Left ventricle myocardium inferior (tissue), 1 donor: ENCODE measurements around the gene PIK3C2G. TPM values are rescaled to one million over a fixed set of nuclear protein-coding genes. Genes with fewer than 3 reads are reported as not detected.

ENCODE experiments used
- DNase-seq: peaks from one replicate; pipeline ENCODE4 v3.0.0-alpha.2; 2020
- H3K27ac ChIP-seq: fragments of 200-600 bp; replicated peaks from 2 replicates; pipeline ENCODE4 v1.8.0; 2021
- H3K27me3 ChIP-seq: fragments of 200-600 bp; 2 replicates; pipeline ENCODE4 v1.8.0; 2021; ENCODE audit warnings: low read depth
- H3K36me3 ChIP-seq: fragments of 200-600 bp; 2 replicates; pipeline ENCODE4 v1.8.0; 2021
- H3K4me1 ChIP-seq: fragments of 200-600 bp; 2 replicates; pipeline ENCODE4 v1.8.0; 2021
- H3K4me3 ChIP-seq: fragments of 200-600 bp; 2 replicates; pipeline ENCODE4 v1.8.0; 2021; ENCODE audit warnings: mild to moderate bottlenecking, moderate library complexity
- H3K9me3 ChIP-seq: fragments of 200-600 bp; replicated peaks from 2 replicates; pipeline ENCODE4 v1.8.0; 2021
- intact Hi-C: fragments of 100-400 bp; cut with micrococcal nuclease; formaldehyde crosslinking; loops from one replicate; pipeline ENCODE4 v1.11.0; 2022
- long read RNA-seq: library from polyadenylated mRNA; unstranded; transcript quantifications from one replicate; pipeline ENCODE4 v2.0.0, GENCODE V29; 2021
- total RNA-seq: library from RNA; stranded (reverse); fragmentation: NEBNext Ultra II Directional; extraction: Animal tissue kit (Norgen Biotek cat#: 25700); gene quantifications from one replicate; pipeline ENCODE4 v1.2.1, GENCODE V29; 2021
- TF ChIP-seq, protein P1 (sequence below): fragments of 200-600 bp; IDR thresholded peaks from 2 replicates; pipeline ENCODE4 v1.8.0; 2021; ENCODE audit warnings: antibody characterized with exemption, mild to moderate bottlenecking, borderline replicate concordance
- donor health status: DM: no; HTN: yes; CAD: no; lungs with severe emphysema.

The PIK3C2G gene, protein sequence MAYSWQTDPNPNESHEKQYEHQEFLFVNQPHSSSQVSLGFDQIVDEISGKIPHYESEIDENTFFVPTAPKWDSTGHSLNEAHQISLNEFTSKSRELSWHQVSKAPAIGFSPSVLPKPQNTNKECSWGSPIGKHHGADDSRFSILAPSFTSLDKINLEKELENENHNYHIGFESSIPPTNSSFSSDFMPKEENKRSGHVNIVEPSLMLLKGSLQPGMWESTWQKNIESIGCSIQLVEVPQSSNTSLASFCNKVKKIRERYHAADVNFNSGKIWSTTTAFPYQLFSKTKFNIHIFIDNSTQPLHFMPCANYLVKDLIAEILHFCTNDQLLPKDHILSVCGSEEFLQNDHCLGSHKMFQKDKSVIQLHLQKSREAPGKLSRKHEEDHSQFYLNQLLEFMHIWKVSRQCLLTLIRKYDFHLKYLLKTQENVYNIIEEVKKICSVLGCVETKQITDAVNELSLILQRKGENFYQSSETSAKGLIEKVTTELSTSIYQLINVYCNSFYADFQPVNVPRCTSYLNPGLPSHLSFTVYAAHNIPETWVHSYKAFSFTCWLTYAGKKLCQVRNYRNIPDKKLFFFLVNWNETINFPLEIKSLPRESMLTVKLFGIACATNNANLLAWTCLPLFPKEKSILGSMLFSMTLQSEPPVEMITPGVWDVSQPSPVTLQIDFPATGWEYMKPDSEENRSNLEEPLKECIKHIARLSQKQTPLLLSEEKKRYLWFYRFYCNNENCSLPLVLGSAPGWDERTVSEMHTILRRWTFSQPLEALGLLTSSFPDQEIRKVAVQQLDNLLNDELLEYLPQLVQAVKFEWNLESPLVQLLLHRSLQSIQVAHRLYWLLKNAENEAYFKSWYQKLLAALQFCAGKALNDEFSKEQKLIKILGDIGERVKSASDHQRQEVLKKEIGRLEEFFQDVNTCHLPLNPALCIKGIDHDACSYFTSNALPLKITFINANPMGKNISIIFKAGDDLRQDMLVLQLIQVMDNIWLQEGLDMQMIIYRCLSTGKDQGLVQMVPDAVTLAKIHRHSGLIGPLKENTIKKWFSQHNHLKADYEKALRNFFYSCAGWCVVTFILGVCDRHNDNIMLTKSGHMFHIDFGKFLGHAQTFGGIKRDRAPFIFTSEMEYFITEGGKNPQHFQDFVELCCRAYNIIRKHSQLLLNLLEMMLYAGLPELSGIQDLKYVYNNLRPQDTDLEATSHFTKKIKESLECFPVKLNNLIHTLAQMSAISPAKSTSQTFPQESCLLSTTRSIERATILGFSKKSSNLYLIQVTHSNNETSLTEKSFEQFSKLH (N-terminal part only)
- total RNA-seq: not detected
- long read RNA-seq: 0 reads

DNA sequence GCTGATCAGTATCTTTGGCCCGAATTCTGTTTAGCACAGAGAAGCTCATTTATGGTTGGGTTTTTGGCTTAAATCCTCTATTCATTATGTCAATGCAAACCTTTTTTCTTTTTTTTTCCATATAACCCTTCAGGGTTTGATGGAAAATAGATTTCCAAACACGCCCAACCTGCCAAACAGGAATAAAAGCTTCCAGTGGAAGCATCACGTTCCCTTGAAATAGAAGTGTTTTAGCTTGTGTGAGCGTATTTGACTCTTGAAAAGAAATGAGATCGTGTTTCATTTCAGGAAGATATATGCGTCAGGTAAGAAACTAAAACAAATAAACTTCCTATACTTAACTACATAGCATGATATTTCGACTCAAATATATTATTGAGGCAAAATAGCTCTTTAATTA lies at the start of gene PIK3C2G:
PIK3C2G (plus strand) TSS at position 246 of the 400 bp plus-strand sequence. CDS start 20,564 bp downstream, outside the sequence.
- intact Hi-C loops: no loop called here
- TF ChIP-seq, protein P1, sequence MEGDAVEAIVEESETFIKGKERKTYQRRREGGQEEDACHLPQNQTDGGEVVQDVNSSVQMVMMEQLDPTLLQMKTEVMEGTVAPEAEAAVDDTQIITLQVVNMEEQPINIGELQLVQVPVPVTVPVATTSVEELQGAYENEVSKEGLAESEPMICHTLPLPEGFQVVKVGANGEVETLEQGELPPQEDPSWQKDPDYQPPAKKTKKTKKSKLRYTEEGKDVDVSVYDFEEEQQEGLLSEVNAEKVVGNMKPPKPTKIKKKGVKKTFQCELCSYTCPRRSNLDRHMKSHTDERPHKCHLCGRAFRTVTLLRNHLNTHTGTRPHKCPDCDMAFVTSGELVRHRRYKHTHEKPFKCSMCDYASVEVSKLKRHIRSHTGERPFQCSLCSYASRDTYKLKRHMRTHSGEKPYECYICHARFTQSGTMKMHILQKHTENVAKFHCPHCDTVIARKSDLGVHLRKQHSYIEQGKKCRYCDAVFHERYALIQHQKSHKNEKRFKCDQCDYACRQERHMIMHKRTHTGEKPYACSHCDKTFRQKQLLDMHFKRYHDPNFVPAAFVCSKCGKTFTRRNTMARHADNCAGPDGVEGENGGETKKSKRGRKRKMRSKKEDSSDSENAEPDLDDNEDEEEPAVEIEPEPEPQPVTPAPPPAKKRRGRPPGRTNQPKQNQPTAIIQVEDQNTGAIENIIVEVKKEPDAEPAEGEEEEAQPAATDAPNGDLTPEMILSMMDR: no peak
- Histone ChIP-seq H3K27me3 (no peaks in the 10 kb centered on the region), H3K4me1 (no peaks in the 10 kb centered on the region), H3K27ac (no peak within 1 kb of the TSS), H3K4me3 (no peak within 1 kb of the TSS), H3K9me3 (no peaks in the 10 kb centered on the region), H3K36me3 (no peaks in the 10 kb centered on the region)
- DNase-seq: no peak

DNA sequence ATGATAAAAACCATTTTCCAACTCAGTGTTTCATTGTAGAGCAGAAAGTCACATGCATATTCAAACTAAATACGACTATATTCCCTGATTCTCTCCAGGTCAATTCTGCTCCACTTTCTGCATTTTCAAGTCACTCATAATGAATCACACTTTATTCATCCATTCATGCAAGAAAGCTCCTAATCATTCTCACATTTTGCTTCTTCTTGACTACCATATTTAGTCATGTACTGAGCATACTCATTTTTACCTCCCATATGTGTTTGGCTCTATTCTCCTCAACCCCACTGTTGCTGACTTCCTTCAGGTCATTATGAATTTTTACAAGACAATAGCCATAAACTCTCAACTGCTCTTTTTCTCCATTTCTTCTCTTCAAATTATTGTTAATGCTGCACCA lies 43.4 kb upstream of the PIK3C2G start:
- Histone ChIP-seq H3K27ac (no peak overlapping the region), H3K36me3 (no peaks in the 10 kb centered on the region), H3K27me3 (no peaks in the 10 kb centered on the region), H3K4me3 (no peak overlapping the region), H3K4me1 (no peaks in the 10 kb centered on the region), H3K9me3 (peaks cover 9% of the 10 kb centered on the region)
- TF ChIP-seq, protein P1: no peak
- intact Hi-C loops: no loop called here
- DNase-seq: no peak

DNA sequence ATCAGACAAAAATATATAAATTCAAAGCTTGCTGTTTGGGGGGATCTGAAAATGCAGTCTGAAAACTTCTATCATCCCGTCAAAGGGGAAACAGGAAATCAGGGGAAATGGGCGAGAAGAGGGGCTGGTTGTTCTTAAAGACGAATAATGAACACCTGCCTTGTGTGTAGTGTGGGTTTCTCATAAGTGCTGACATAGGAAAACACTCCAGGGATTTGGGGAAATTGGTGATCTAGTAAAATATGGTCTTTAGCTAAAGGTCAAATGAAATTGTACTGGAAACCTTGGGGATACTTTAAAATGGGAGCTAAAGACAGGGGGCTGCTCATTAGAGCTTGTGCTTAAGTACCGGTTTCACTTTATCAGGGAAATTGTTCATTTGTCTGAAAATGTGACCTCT lies 39.6 kb upstream of the PIK3C2G start:
- TF ChIP-seq, protein P1: no peak
- Histone ChIP-seq H3K36me3 (no peaks in the 10 kb centered on the region), H3K9me3 (no peaks in the 10 kb centered on the region), H3K4me1 (no peaks in the 10 kb centered on the region), H3K27me3 (no peaks in the 10 kb centered on the region), H3K4me3 (no peak overlapping the region), H3K27ac (no peak overlapping the region)
- intact Hi-C loops: loop anchor here (10.0 kb wide), 1 partner anchor 87 kb away; no protein-coding TSS in a partner anchor
- DNase-seq: no peak

DNA sequence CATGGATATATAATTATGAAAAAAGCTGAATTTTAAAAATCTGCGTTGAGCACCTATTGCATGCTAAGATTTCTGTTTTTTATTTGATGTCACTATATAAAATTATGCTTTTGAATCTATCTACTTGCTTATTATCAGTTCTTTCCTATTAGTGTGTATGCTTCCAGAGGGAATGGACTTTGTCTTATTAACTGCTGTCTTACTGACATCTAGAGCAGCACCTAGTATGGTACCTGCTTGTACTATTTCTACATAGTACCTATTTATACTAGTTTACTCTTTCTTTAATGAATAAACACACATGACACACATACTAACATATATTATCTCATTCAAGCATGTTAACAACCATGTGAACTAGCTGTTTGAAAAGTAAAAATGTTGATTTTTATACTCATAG lies 38.6 kb upstream of the PIK3C2G start:
- H3K27me3 ChIP-seq: no peaks in the 10 kb centered on the region
- H3K27ac ChIP-seq: no peak overlapping the region
- H3K4me1 ChIP-seq: no peaks in the 10 kb centered on the region
- TF ChIP-seq, protein P1: no peak
- DNase-seq: no peak
- H3K36me3 ChIP-seq: no peaks in the 10 kb centered on the region
- intact Hi-C loops: loop anchor here (10.0 kb wide), 1 partner anchor 88 kb away; no protein-coding TSS in a partner anchor
- no peak overlapping the region for H3K4me3 ChIP-seq
- no peaks in the 10 kb centered on the region for H3K9me3 ChIP-seq

DNA sequence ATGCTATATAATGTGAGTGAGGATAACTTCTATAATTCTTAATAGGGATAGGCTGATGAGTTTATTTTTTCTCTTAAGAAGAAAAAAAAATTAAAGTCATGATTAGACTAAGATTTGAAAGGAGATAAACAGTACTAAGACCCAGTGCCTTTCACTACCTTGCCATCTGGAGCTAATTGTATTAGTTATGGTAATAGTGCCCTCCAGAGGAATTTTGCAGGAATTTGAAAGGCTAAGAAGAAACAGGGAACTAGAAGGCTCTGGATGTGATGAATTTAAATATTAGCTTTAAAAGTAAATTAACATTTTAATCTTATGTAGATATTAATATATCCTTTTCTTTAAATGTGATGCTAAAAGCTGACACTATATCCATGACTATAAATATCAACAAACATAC lies 36.6 kb upstream of the PIK3C2G start:
- H3K4me3 ChIP-seq: no peak overlapping the region
- no peaks in the 10 kb centered on the region for H3K27me3 ChIP-seq
- H3K27ac ChIP-seq: no peak overlapping the region
- TF ChIP-seq, protein P1: peak; percentile 54
- no peak for DNase-seq
- H3K36me3 ChIP-seq: no peaks in the 10 kb centered on the region
- H3K9me3 ChIP-seq: no peaks in the 10 kb centered on the region
- no peaks in the 10 kb centered on the region for H3K4me1 ChIP-seq
- intact Hi-C loops: loop anchor here (10.0 kb wide), 1 partner anchor 90 kb away; no protein-coding TSS in a partner anchor
